ENCODE data around the gene FLNA.

- TF ChIP-seq SUZ12 (IDR thresholded peaks at IDR 0.05; ENCODE audit: extremely low read depth, insufficient read depth, insufficient read length): no peak
- TF ChIP-seq YY1 (IDR thresholded peaks at IDR 0.05; ENCODE audit: insufficient read depth, insufficient read length): no peak
Measured at GRCh38 chrX:154320406-154320805, 54.0 kb downstream of the FLNA start.
